ENCODE data around the gene PTGER2.

GRCh38 chr14:52272375-52272774, 41.7 kb upstream of the PTGER2 start:
- TF ChIP-seq CTCF (optimal IDR thresholded peaks at IDR 0.05 in 1 of 3, IDR thresholded peaks at IDR 0.05 in 1 of 3, conservative IDR thresholded peaks at IDR 0.05 in 1 of 3; ENCODE audit: extremely low read depth in 1 of 3, insufficient read depth in 2 of 3, low read length in 3 of 3) (peak in 2 of 3 experiments; percentile 52 to 53), EZH2 (IDR thresholded peaks at IDR 0.05; ENCODE audit: low read length) (no peak)

Measured in keratinocyte (primary cell).